Aortic smooth muscle cell (primary cell): ENCODE results near the gene UQCC2. TPM values are rescaled to one million over a fixed set of nuclear protein-coding genes. Genes with fewer than 3 reads are reported as not detected.

Experiments
- total RNA-seq: library from RNA; depleted of rRNA; stranded (reverse); fragments of >200 nt; gene quantifications from 2 replicates; pipeline ENCODE4 v1.2.3, GENCODE V29; 2014

Gene UQCC2
- total RNA-seq: 31.6 and 34.9 TPM in 2 replicates

GRCh38 chr6:33711140-33712129 is at the start of gene UQCC2:
UQCC2 (minus strand) TSS chr6:33711700; CDS start chr6:33711686, 14 bp downstream.

GRCh38 chr6:33746651-33747100 is 35.2 kb upstream of the UQCC2 start, which contains the start of gene IP6K3:
IP6K3 (minus strand) TSS chr6:33746905; CDS start chr6:33735476, 11,429 bp downstream.

Other genes with a start within 250 kb of the UQCC2 start
- gene BAK1, start 131.4 kb downstream of the UQCC2 start, total RNA-seq: 10.8 and 12.6 TPM in 2 replicates
- 27.5 and 28.9 TPM in 2 replicates for gene ITPR3, start 90.4 kb downstream of the UQCC2 start, total RNA-seq
- gene IP6K3, start 35.2 kb upstream of the UQCC2 start, total RNA-seq: 0.12 TPM in 1 of 2 replicates, not detected in the other
- 40.3 and 40.4 TPM in 2 replicates for gene LEMD2, start 77.4 kb upstream of the UQCC2 start, total RNA-seq
- gene MLN, start 92.3 kb upstream of the UQCC2 start, total RNA-seq: not detected in 2 replicates